Mesenchymal stem cell (in vitro differentiated cells and primary cell): ENCODE data around the gene PEMT.
A peak's percentile ranks its signal among the peaks of the same experiment; 100 is the strongest.
"Not testable (repeated sequence)": the region's sequence is repeated elsewhere in the genome, so short reads cannot be mapped to it uniquely, and the experiment has no call there.

Experiments
- DNase-seq: peaks from one replicate; pipeline ENCODE4 v3.0.0-alpha.2; 2013
- H2AFZ ChIP-seq: one replicate; pipeline ENCODE4 v1.6.1; 2013; ENCODE audit warnings: low read depth, mild to moderate bottlenecking, control low read depth, inconsistent platforms, low read length, moderate library complexity
- H2AK5ac ChIP-seq: 2 replicates; pipeline ENCODE4 v1.6.1; 2013; ENCODE audit warnings: low read length, moderate library complexity, mild to moderate bottlenecking, inconsistent platforms; ENCODE audit not compliant: severe bottlenecking
- H2BK120ac ChIP-seq: one replicate; pipeline ENCODE4 v1.6.1; 2013; ENCODE audit warnings: low read depth, mild to moderate bottlenecking, inconsistent platforms, low read length, moderate library complexity
- H2BK12ac ChIP-seq, 2 experiments: one replicate each; pipeline ENCODE4 v1.6.1; 2013; ENCODE audit warnings: inconsistent platforms in 2 of 2, low read length in 2 of 2, mild to moderate bottlenecking in 2 of 2, moderate library complexity in 2 of 2, control low read depth in 1 of 2
- H2BK15ac ChIP-seq: one replicate; pipeline ENCODE4 v1.6.1; 2013; ENCODE audit warnings: mild to moderate bottlenecking, low read depth, inconsistent platforms; ENCODE audit not compliant: poor library complexity, severe bottlenecking
- H2BK5ac ChIP-seq: 2 replicates; pipeline ENCODE4 v1.6.1; 2013; ENCODE audit warnings: low read depth, mild to moderate bottlenecking, low read length, control low read depth, inconsistent platforms; ENCODE audit not compliant: poor library complexity, severe bottlenecking
- H3K14ac ChIP-seq, 2 experiments: one replicate each; pipeline ENCODE4 v1.6.1; 2013; ENCODE audit warnings: inconsistent platforms in 2 of 2, low read length in 2 of 2, control low read depth in 1 of 2, mild to moderate bottlenecking in 1 of 2, moderate library complexity in 1 of 2
- H3K18ac ChIP-seq, 2 experiments: one replicate each; pipeline ENCODE4 v1.6.1; 2013; ENCODE audit warnings: inconsistent platforms in 2 of 2, low read length in 2 of 2, control low read depth in 1 of 2, low read depth in 1 of 2, mild to moderate bottlenecking in 1 of 2
- H3K23ac ChIP-seq, 2 experiments: one replicate each; pipeline ENCODE4 v1.6.1; 2013; ENCODE audit warnings: inconsistent platforms in 2 of 2, low read length in 2 of 2, mild to moderate bottlenecking in 2 of 2, moderate library complexity in 2 of 2, control low read depth in 1 of 2
- H3K27ac ChIP-seq: 2 replicates; pipeline ENCODE4 v1.5.1; 2013; ENCODE audit warnings: mild to moderate bottlenecking, moderate library complexity, low read length, control low read depth, inconsistent platforms; ENCODE audit not compliant: poor library complexity, severe bottlenecking
- H3K27me3 ChIP-seq, 2 experiments: 2 replicates each; pipeline versions ENCODE4 v1.6.1 to v1.7.0; 2013; ENCODE audit warnings: low read length in 2 of 2, mild to moderate bottlenecking in 2 of 2, moderate library complexity in 2 of 2, control low read depth in 1 of 2, inconsistent platforms in 1 of 2; ENCODE audit not compliant: control insufficient read depth in 1 of 2, insufficient read depth in 1 of 2
- H3K36me3 ChIP-seq, 2 experiments: 2 replicates each; pipeline versions ENCODE4 v1.6.1 to v1.7.0; 2013; ENCODE audit warnings: low read length in 2 of 2, control low read depth in 1 of 2, inconsistent platforms in 1 of 2, low read depth in 1 of 2, mild to moderate bottlenecking in 1 of 2; ENCODE audit not compliant: insufficient read depth in 2 of 2, control insufficient read depth in 1 of 2
- H3K4ac ChIP-seq, 2 experiments: one replicate each; pipeline ENCODE4 v1.6.1; 2013; ENCODE audit warnings: inconsistent platforms in 2 of 2, low read length in 2 of 2, mild to moderate bottlenecking in 2 of 2, moderate library complexity in 2 of 2, control low read depth in 1 of 2, low read depth in 1 of 2
- H3K4me1 ChIP-seq: 2 replicates; pipeline ENCODE4 v1.6.1; 2013; ENCODE audit warnings: low read depth, low read length, control low read depth; ENCODE audit not compliant: control insufficient read depth, insufficient read depth
- H3K4me2 ChIP-seq: 2 replicates; pipeline ENCODE4 v1.6.1; 2013; ENCODE audit warnings: low read length, mild to moderate bottlenecking, inconsistent platforms; ENCODE audit not compliant: poor library complexity, severe bottlenecking
- H3K4me3 ChIP-seq, 2 experiments: 2 replicates each; pipeline versions ENCODE4 v1.5.1 to v1.7.0; 2013; ENCODE audit warnings: low read length in 2 of 2, mild to moderate bottlenecking in 2 of 2, control low read depth in 1 of 2, low read depth in 1 of 2; ENCODE audit not compliant: insufficient read depth in 1 of 2
- H3K79me1 ChIP-seq: replicated peaks from 2 replicates; pipeline ENCODE4 v1.6.1; 2013; ENCODE audit warnings: mild to moderate bottlenecking, control low read depth, low read length, inconsistent platforms; ENCODE audit not compliant: poor library complexity, severe bottlenecking
- H3K9ac ChIP-seq: 2 replicates; pipeline ENCODE4 v1.7.0; 2013; ENCODE audit warnings: mild to moderate bottlenecking, low read length, moderate library complexity
- H3K9me3 ChIP-seq: 2 replicates; pipeline ENCODE4 v1.7.0; 2013; ENCODE audit warnings: mild to moderate bottlenecking, low read length; ENCODE audit not compliant: control insufficient read depth
- H4K8ac ChIP-seq: one replicate; pipeline ENCODE4 v1.6.1; 2013; ENCODE audit warnings: inconsistent platforms, mild to moderate bottlenecking, low read length, moderate library complexity
- H4K91ac ChIP-seq: one replicate; pipeline ENCODE4 v1.6.1; 2013; ENCODE audit warnings: mild to moderate bottlenecking, low read length, inconsistent platforms
- WGBS: methylation state at CpG from one replicate; pipeline ENCODE4 v1.1.7; 2013; ENCODE audit warnings: mixed read lengths; 5-methylcytosine and 5-hydroxymethylcytosine counted together

Gene PEMT

DNA sequence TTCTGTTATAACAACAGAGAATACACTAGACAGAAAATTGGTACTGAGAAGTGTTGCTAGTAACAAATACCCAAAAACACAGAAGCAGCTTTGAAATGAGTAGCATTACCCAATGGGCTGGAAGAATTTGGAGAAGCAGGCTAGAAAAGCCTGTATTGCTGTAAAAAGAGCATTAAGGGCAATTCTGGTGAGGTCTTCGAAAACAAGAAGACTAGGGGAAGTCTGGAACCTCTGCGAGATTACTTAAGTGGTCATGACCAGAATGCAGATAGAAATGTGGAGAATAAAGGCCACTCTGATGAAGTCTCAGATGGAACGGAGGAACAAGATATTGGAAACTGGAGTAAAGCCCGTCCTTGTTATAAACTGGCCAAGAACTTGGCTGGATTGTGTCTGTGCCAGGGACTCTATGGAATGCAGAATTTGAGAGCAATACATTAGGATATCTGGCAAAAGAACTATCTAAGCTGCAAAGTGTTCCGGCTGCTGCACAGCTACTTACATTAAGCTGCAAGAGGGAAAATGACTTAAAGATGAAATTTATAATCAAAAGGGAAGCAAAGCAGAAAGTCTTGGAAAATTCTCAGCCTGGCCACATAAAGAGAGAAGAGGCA is 44.9 kb upstream of the PEMT start:
- Histone ChIP-seq H3K79me1 (no peaks in the 10 kb centered on the region), H3K4me2 (no peak overlapping the region), H3K9ac (no peak overlapping the region), H4K8ac (no peak overlapping the region), H2AK5ac (no peak overlapping the region), H3K27ac (no peak overlapping the region), H2BK5ac (no peak overlapping the region), H3K27me3 (peaks cover 15 to 27% of the 10 kb centered on the region in 2 experiments), H3K14ac (no peak overlapping the region), H4K91ac (no peak overlapping the region), H3K18ac (no peak overlapping the region), H2AFZ (no peak overlapping the region), H3K4me3 (no peak overlapping the region), H2BK120ac (no peak overlapping the region), H3K36me3 (no peaks in the 10 kb centered on the region), H3K9me3 (no peaks in the 10 kb centered on the region), H3K4ac (no peak overlapping the region), H2BK15ac (no peak overlapping the region), H3K4me1 (peaks cover 6% of the 10 kb centered on the region), H3K23ac (no peak overlapping the region), H2BK12ac (no peak overlapping the region)
- 91% methylated on average over 5 of the region's 5 CpGs for WGBS
- no peak for DNase-seq

DNA sequence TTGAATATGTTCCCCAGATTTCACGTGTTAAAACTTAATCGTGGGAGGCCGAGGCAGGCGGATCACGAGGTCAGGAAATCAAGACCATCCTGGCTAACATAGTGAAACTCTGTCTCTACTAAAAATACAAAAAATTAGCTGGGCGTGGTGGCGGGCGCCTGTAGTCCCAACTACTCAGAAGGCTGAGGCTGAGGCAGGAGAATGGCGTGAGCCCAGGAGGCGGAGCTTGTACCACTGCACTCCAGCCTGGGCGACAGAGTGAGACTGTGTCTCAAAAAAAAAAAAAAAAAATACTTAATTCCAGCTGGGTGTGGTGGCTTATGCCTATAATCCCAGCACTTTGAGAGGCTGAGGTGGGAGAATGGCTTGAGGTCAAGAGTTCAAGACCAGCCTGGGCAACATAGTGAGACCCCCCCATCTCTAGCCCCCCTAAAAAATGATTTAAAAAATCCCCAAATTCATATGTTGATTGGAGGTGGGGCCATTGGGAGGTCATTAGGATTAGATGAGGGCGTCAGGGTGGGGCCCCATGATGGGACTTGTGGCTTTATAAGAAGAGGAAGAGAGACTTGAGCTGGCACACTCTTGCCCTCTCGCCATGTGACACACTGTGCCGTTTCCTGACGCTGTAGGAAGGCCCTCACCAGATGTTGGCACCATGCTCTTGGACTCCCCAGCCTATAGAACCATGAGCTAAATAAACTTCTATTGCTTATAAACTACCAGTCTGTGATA is 44.2 kb upstream of the PEMT start:
- not testable (repeated sequence) for H4K8ac ChIP-seq, DNase-seq, H4K91ac ChIP-seq, H3K4me3 ChIP-seq, H2AK5ac ChIP-seq, H3K79me1 ChIP-seq, H2BK120ac ChIP-seq, H2AFZ ChIP-seq, H3K14ac ChIP-seq, H2BK15ac ChIP-seq, H2BK5ac ChIP-seq, H3K9ac ChIP-seq, H3K36me3 ChIP-seq, H3K27ac ChIP-seq, H3K4me2 ChIP-seq, H3K23ac ChIP-seq, H3K9me3 ChIP-seq, H3K4me1 ChIP-seq, H3K18ac ChIP-seq, H3K4ac ChIP-seq, H2BK12ac ChIP-seq
- 94% methylated on average over 11 of the region's 15 CpGs for WGBS
- H3K27me3 ChIP-seq = peaks cover 10 to 27% of the 10 kb centered on the region in 2 experiments

DNA sequence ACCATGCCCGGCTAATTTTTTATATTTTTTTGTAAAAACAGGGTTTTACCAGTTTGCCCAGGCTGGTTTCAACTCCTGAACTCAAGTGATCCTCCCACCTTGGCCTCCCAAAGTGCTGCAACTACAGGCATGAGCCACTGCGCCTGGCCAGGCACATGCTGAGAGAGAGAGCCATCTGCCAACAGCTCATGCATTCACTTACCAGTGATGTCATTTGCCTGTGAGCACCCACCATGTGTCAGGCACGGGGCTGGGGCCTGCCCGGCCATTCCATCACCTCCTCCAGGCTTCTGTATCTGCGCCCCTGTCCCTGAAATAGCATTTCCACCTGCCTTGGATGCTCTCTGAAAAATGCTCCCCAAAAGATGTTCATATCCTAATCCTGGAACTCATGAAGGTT is 43.6 kb upstream of the PEMT start:
- H3K4ac ChIP-seq = no peak overlapping the region
- no peak overlapping the region for H3K27ac ChIP-seq
- no peak overlapping the region for H2BK15ac ChIP-seq
- H3K27me3 ChIP-seq = peaks cover 10 to 27% of the 10 kb centered on the region in 2 experiments
- WGBS = 87% methylated on average over 5 of the region's 5 CpGs
- H2AFZ ChIP-seq = no peak overlapping the region
- H3K4me1 ChIP-seq = peaks cover 6% of the 10 kb centered on the region
- no peak for DNase-seq
- no peak overlapping the region for H4K8ac ChIP-seq
- no peak overlapping the region for H3K4me3 ChIP-seq
- no peak overlapping the region for H3K9ac ChIP-seq
- H3K79me1 ChIP-seq = no peaks in the 10 kb centered on the region
- no peak overlapping the region for H4K91ac ChIP-seq
- no peak overlapping the region for H2BK120ac ChIP-seq
- no peak overlapping the region for H3K18ac ChIP-seq
- no peak overlapping the region for H2BK12ac ChIP-seq
- no peaks in the 10 kb centered on the region for H3K9me3 ChIP-seq
- H3K4me2 ChIP-seq = no peak overlapping the region
- no peak overlapping the region for H2AK5ac ChIP-seq
- H3K36me3 ChIP-seq = no peaks in the 10 kb centered on the region
- H3K23ac ChIP-seq = no peak overlapping the region
- H2BK5ac ChIP-seq = no peak overlapping the region
- H3K14ac ChIP-seq = no peak overlapping the region

DNA sequence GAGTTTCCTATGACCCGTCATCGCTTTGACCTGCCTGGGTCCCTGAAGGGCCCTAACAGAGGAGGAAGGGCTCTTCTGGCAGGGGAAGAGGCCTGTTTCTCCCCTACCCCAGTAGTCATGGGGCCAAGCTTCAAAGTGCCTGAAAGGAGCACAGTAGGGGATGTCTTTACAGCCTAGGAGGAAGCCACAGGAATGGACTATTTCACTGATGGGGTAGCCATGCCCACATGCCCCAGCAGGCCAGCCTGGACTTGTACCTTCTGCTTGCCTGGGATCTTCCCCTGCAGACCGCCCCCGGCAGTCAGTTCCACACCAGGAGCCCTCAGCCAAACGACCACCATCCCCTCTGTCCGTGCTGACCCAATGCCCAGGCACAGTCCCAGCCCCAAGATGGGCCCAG is 41.8 kb upstream of the PEMT start:
- Histone ChIP-seq H2AK5ac (no peak overlapping the region), H3K36me3 (no peaks in the 10 kb centered on the region), H2AFZ (no peak overlapping the region), H2BK15ac (no peak overlapping the region), H3K18ac (peak overlapping the region in 1 of 2 experiments; percentile 38), H2BK5ac (no peak overlapping the region), H4K91ac (no peak overlapping the region), H4K8ac (no peak overlapping the region), H3K27ac (no peak overlapping the region), H3K27me3 (peaks cover 7 to 27% of the 10 kb centered on the region in 2 experiments), H3K4me3 (no peak overlapping the region), H3K9ac (no peak overlapping the region), H2BK120ac (no peak overlapping the region), H3K4ac (no peak overlapping the region), H3K9me3 (no peaks in the 10 kb centered on the region), H3K14ac (no peak overlapping the region), H3K23ac (no peak overlapping the region), H2BK12ac (no peak overlapping the region), H3K4me2 (no peak overlapping the region), H3K4me1 (peaks cover 6% of the 10 kb centered on the region), H3K79me1 (no peaks in the 10 kb centered on the region)
- 92% methylated on average over 6 of the region's 6 CpGs for WGBS
- no peak for DNase-seq
